KMS-11 (cell line): Measurements from ENCODE around the gene SLC5A5.

Experiments
- H2AFZ ChIP-seq: fragments of 200-600 bp; sonication (generic); 2 replicates; pipeline ENCODE4 v1.6.1; 2016; ENCODE audit warnings: antibody characterized with exemption, mixed run types, low read depth
- H3K27ac ChIP-seq: fragments of 200-600 bp; sonication (generic); 2 replicates; pipeline ENCODE4 v1.6.1; 2016; ENCODE audit warnings: mild to moderate bottlenecking, mixed run types
- H3K27me3 ChIP-seq: fragments of 200-600 bp; sonication (generic); 2 replicates; pipeline ENCODE4 v1.6.1; 2017; ENCODE audit warnings: mild to moderate bottlenecking, low read depth, mixed run types, moderate library complexity; ENCODE audit not compliant: insufficient read depth
- H3K36me3 ChIP-seq: fragments of 200-600 bp; sonication (generic); 2 replicates; pipeline ENCODE4 v1.6.1; 2017; ENCODE audit warnings: mild to moderate bottlenecking, mixed run types; ENCODE audit not compliant: insufficient read depth
- H3K4me1 ChIP-seq: fragments of 200-600 bp; sonication (generic); 2 replicates; pipeline ENCODE4 v1.6.1; 2016; ENCODE audit warnings: mild to moderate bottlenecking, low read depth, mixed run types; ENCODE audit not compliant: poor library complexity, severe bottlenecking
- H3K4me2 ChIP-seq: fragments of 200-600 bp; sonication (generic); 2 replicates; pipeline ENCODE4 v1.7.0; 2016; ENCODE audit warnings: mild to moderate bottlenecking, mixed run types
- H3K4me3 ChIP-seq: fragments of 200-600 bp; sonication (generic); IDR thresholded peaks from 2 replicates; pipeline ENCODE4 v1.6.1; 2017; ENCODE audit warnings: low read depth, low read length, mixed read lengths; ENCODE audit not compliant: insufficient read depth
- H3K79me2 ChIP-seq: fragments of 200-600 bp; sonication (generic); 2 replicates; pipeline ENCODE4 v1.6.1; 2016; ENCODE audit warnings: low read depth, mixed run types; ENCODE audit not compliant: insufficient read depth
- H3K9ac ChIP-seq: fragments of 200-600 bp; sonication (generic); 2 replicates; pipeline ENCODE4 v1.6.1; 2016; ENCODE audit warnings: mild to moderate bottlenecking, mixed run types
- H4K20me1 ChIP-seq: fragments of 200-600 bp; sonication (generic); 2 replicates; pipeline ENCODE4 v1.6.1; 2016; ENCODE audit warnings: mild to moderate bottlenecking, mixed run types; ENCODE audit not compliant: insufficient read depth
- TF ChIP-seq, protein P1 (sequence below): fragments of 200-600 bp; sonication (generic); conservative IDR thresholded peaks from 2 replicates; pipeline ENCODE4 v1.6.1; 2017; ENCODE audit warnings: low read depth, mild to moderate bottlenecking, antibody characterized with exemption, low read length, moderate library complexity, mixed read lengths

SLC5A5 gene

DNA sequence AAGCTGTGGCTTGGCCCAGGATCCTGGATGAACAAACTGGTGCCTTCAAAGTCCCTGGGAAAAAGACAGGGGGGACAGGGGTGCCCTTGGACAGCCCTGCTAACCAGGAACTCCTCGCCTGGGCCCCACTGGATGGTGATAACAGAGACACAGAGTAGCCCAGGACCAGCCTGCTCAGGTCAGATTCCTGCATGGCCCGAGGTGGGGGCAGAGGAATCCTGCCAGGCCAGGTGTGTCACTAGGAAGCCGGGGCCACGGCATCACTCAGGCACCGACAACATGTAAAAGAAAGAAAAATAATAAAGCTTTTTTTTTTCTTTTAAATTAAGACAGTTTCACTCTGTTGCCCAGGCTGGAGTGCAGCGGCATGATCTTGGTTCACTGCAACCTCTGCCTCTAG is 17.7 kb upstream of the SLC5A5 start:
- H3K27ac ChIP-seq, result no peak overlapping the region
- TF ChIP-seq, protein P1, sequence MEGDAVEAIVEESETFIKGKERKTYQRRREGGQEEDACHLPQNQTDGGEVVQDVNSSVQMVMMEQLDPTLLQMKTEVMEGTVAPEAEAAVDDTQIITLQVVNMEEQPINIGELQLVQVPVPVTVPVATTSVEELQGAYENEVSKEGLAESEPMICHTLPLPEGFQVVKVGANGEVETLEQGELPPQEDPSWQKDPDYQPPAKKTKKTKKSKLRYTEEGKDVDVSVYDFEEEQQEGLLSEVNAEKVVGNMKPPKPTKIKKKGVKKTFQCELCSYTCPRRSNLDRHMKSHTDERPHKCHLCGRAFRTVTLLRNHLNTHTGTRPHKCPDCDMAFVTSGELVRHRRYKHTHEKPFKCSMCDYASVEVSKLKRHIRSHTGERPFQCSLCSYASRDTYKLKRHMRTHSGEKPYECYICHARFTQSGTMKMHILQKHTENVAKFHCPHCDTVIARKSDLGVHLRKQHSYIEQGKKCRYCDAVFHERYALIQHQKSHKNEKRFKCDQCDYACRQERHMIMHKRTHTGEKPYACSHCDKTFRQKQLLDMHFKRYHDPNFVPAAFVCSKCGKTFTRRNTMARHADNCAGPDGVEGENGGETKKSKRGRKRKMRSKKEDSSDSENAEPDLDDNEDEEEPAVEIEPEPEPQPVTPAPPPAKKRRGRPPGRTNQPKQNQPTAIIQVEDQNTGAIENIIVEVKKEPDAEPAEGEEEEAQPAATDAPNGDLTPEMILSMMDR, result no peak

DNA sequence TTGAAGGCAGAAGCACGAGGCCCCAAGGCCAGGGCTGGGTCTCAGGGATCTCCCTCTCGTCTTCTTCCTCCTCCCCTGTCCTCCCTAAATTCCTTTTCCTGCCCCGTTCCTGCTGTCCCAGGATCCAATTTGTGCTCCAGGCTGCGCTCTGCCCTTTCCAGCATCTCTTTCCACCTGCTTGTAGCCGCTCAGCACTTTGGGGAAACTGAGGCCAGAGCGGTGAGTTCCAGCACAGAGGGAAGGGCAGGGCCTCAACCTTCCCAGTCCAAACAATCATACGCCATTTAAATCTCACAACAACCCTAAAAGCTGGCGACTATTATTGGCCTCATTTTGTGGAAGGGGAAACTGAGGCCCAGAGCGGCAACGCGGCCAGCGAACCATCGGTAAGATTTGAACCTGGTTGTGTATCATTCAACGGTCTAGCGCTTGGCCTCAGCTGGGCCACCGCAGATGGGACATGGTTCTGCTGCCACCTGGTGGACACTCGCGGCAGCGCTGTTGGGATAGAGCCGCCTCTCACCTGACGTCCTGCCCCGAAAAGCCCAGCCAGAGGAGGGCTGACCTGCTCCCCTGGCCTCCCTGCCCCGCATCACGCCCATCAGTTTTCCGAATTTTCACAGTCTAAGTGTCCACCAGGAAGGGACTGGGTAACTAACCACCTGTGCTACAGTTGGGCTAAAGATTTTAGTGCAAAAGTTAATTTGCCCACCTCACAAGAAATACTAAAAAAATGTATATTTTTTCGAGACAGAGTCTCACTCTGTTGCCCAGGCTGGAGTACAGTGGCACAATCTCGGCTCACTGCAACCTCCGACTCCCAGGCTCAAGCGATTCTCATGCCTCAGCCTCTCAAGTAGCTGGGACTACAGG is 16.2 kb upstream of the SLC5A5 start:
- H3K4me1 ChIP-seq, result peaks cover 9% of the 10 kb centered on the region
- peaks cover 8% of the 10 kb centered on the region for H3K79me2 ChIP-seq
- peak overlapping the region; percentile 31; the same call in 1 of the 2 replicates for H2AFZ ChIP-seq
- H4K20me1 ChIP-seq, result no peaks in the 10 kb centered on the region
- no peak overlapping the region for H3K27ac ChIP-seq
- no peak overlapping the region for H3K4me3 ChIP-seq
- TF ChIP-seq, protein P1, result peak; percentile 87
- peak overlapping the region; percentile 6; the same call in 1 of the 2 replicates for H3K4me2 ChIP-seq
- no peak overlapping the region for H3K9ac ChIP-seq
- no peaks in the 10 kb centered on the region; the same call in 1 of the 2 replicates for H3K27me3 ChIP-seq
- no peaks in the 10 kb centered on the region for H3K36me3 ChIP-seq

More for the DNA sequence above, 17.7 kb upstream of the SLC5A5 start:
- H3K9ac ChIP-seq, result no peak overlapping the region
- no peaks in the 10 kb centered on the region for H3K79me2 ChIP-seq
- peaks cover 12% of the 10 kb centered on the region for H3K4me1 ChIP-seq
- H3K27me3 ChIP-seq, result no peaks in the 10 kb centered on the region; the same call in 1 of the 2 replicates
- no peaks in the 10 kb centered on the region for H4K20me1 ChIP-seq
- H2AFZ ChIP-seq, result no peak overlapping the region
- H3K36me3 ChIP-seq, result no peaks in the 10 kb centered on the region
- H3K4me3 ChIP-seq, result no peak overlapping the region
- no peak overlapping the region for H3K4me2 ChIP-seq

DNA sequence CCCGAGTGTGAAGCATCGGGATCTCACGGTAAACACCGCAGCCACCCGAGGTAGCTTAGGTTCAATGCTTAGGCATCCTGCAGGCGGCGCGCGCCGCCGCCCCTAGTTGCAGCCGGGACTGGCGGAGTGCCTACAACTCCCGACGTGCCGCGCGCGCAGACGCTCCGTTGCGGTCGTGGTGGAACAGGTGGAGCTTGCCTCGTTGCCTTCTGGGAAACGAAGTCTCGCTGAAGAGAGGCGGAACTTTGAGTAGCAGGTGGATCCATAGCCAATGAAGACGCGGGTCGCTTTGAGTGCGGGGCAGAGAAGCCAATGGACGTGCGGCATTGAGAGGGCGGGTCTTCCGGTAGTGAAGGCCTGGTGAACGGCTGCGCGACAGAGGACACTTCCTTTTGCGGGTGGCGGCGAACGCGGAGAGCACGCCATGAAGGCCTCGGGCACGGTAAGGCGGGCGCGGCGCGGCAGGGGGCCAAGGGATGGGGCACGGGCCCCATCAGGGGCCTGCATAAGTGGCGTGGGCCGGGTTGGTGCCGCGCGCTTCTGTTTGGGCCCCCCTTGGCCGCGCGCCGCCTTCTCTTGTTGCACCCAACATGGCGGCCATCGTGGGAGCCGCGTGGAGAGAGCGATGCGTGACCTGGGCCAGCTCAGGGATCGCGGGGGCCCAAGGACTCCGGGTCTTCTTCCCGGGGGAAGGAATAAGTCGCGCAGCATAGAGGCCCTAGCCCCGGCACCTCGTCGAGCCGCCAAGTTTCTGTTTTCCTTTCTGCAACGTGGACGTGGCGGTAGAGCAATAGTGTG is 12.0 kb upstream of the SLC5A5 start, which contains the start of gene RPL18A:
Gene RPL18A (plus strand): TSS at position 378 of the 798 bp plus-strand sequence. CDS start 47 bp downstream, at position 425.
- Histone ChIP-seq H3K36me3 (peaks cover 11% of the 10 kb centered on the region; the same call in 1 of the 2 replicates), H4K20me1 (no peaks in the 10 kb centered on the region), H3K4me1 (peaks cover 28% of the 10 kb centered on the region), H2AFZ (peak within 1 kb of the TSS; percentile 78), H3K4me3 (peak within 1 kb of the TSS; percentile 67), H3K9ac (peak within 1 kb of the TSS; percentile 94), H3K27me3 (no peaks in the 10 kb centered on the region; the same call in 1 of the 2 replicates), H3K79me2 (peaks cover 25% of the 10 kb centered on the region), H3K4me2 (peak within 1 kb of the TSS; percentile 95), H3K27ac (peak within 1 kb of the TSS; percentile 50)
- TF ChIP-seq, protein P1, result peak; percentile 66

DNA sequence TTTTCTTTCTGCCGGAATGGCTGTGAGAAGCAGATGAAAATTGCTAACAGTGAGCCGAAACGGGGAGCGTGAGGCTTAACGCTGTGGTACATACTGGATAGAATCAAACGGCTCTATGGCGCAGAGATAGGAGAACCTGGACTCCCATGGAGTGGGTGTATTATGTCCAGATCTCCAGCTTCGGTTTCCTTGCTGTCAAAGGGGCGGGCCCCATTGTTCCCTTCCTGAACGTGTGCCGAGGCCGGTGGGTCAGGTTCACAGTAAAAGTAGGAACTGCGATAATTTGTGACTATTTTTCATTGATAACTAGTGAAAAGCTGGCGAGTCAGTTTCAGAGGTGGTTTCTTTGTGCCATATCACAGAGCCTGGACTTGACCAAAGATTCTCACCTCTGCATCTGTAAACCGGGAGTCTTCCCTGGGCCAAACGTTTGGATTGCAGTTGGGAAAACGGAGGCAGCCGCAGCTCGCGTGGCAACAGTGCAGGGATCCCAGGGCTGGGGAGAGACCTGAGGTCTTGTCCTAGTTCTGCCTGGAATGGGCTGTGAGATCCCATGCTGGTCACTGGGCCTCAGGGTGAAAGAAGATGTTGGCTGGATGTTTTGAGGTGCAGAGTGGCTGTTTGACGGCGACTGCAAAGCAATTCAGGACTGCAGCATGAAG is 11.3 kb upstream of the SLC5A5 start:
- H4K20me1 ChIP-seq, result no peaks in the 10 kb centered on the region
- no peaks in the 10 kb centered on the region; the same call in 1 of the 2 replicates for H3K27me3 ChIP-seq
- peaks cover 11% of the 10 kb centered on the region; the same call in 1 of the 2 replicates for H3K36me3 ChIP-seq
- H3K4me2 ChIP-seq, result peak overlapping the region; percentile 95
- peaks cover 26% of the 10 kb centered on the region for H3K4me1 ChIP-seq
- peaks cover 25% of the 10 kb centered on the region for H3K79me2 ChIP-seq
- H2AFZ ChIP-seq, result peak overlapping the region; percentile 5; the same call in 1 of the 2 replicates
- H3K4me3 ChIP-seq, result peak overlapping the region; percentile 67
- H3K27ac ChIP-seq, result peak overlapping the region; percentile 50
- TF ChIP-seq, protein P1, result no peak
- peak overlapping the region; percentile 94 for H3K9ac ChIP-seq
